ENCODE data around the gene PTPN9.
"Not testable (repeated sequence)": the region's sequence is repeated elsewhere in the genome, so short reads cannot be mapped to it uniquely, and the experiment has no call there.

PTPN9 gene

GRCh38 chr15:75533945-75534344 is 45.2 kb downstream of the PTPN9 start:
- Histone ChIP-seq H3K27ac (no peak overlapping the region), H3K27me3 (no peaks in the 10 kb centered on the region), H3K4me1 (ENCODE audit: control insufficient read depth in 1 of 2, insufficient read depth in 1 of 2, low read depth in 1 of 2, low read length in 1 of 2) (no peaks in the 10 kb centered on the region), H3K4me3 (ENCODE audit: low read depth in 1 of 2, low read length in 1 of 2) (no peak overlapping the region), H3K9me3 (no peaks in the 10 kb centered on the region), H3K36me3 (no peaks in the 10 kb centered on the region)
- TF ChIP-seq, protein P1, sequence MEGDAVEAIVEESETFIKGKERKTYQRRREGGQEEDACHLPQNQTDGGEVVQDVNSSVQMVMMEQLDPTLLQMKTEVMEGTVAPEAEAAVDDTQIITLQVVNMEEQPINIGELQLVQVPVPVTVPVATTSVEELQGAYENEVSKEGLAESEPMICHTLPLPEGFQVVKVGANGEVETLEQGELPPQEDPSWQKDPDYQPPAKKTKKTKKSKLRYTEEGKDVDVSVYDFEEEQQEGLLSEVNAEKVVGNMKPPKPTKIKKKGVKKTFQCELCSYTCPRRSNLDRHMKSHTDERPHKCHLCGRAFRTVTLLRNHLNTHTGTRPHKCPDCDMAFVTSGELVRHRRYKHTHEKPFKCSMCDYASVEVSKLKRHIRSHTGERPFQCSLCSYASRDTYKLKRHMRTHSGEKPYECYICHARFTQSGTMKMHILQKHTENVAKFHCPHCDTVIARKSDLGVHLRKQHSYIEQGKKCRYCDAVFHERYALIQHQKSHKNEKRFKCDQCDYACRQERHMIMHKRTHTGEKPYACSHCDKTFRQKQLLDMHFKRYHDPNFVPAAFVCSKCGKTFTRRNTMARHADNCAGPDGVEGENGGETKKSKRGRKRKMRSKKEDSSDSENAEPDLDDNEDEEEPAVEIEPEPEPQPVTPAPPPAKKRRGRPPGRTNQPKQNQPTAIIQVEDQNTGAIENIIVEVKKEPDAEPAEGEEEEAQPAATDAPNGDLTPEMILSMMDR (IDR thresholded peaks at IDR 0.05) = no peak

- TF ChIP-seq, protein P1 (IDR thresholded peaks at IDR 0.05) = no peak
- H3K27ac ChIP-seq = no peak overlapping the region
These were observed 46.5 kb downstream of the PTPN9 start for GRCh38 chr15:75532413-75533250.

GRCh38 chr15:75531041-75531450 is 48.1 kb downstream of the PTPN9 start:
- Histone ChIP-seq H3K27ac (no peak overlapping the region), H3K4me3 (ENCODE audit: low read depth in 1 of 2, low read length in 1 of 2) (no peak overlapping the region)
- TF ChIP-seq, protein P1 (IDR thresholded peaks at IDR 0.05) = no peak

More at GRCh38 chr15:75532413-75533250, 46.5 kb downstream of the PTPN9 start:
- H3K4me1 ChIP-seq (ENCODE audit: control insufficient read depth in 1 of 2, insufficient read depth in 1 of 2, low read depth in 1 of 2, low read length in 1 of 2) = no peaks in the 10 kb centered on the region
- H3K4me3 ChIP-seq (ENCODE audit: low read depth in 1 of 2, low read length in 1 of 2) = no peak overlapping the region
- H3K9me3 ChIP-seq = no peaks in the 10 kb centered on the region
- H3K36me3 ChIP-seq = no peaks in the 10 kb centered on the region
- H3K27me3 ChIP-seq = no peaks in the 10 kb centered on the region

DNA sequence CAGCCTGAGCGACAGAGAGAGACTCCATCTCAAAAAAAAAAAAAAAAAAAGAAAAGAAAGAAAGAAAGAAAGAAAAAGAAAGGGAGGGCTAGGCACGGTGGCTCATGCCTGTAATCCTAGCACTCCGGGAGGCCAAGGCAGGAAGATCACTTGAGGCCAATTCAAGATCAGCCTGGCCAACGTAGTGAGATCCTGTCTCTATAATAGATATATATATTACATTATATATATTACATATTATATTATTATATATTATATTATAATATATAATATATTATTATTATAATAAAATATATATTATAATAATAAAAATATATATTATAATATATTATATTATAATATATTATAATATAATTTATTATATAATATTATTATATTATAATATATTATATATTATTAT is 48.9 kb downstream of the PTPN9 start:
- H3K4me1 ChIP-seq (ENCODE audit: control insufficient read depth in 1 of 2, insufficient read depth in 1 of 2, low read depth in 1 of 2, low read length in 1 of 2) = no peaks in the 10 kb centered on the region
- H3K9me3 ChIP-seq = no peaks in the 10 kb centered on the region
- TF ChIP-seq, protein P1 (IDR thresholded peaks at IDR 0.05) = no peak
- H3K4me3 ChIP-seq (ENCODE audit: low read depth in 1 of 2, low read length in 1 of 2) = no peak overlapping the region
- no peaks in the 10 kb centered on the region for H3K27me3 ChIP-seq
- peaks cover 20% of the 10 kb centered on the region for H3K36me3 ChIP-seq
- H3K27ac ChIP-seq = no peak overlapping the region

More at GRCh38 chr15:75531041-75531450, 48.1 kb downstream of the PTPN9 start:
- H3K27me3 ChIP-seq = no peaks in the 10 kb centered on the region
- H3K36me3 ChIP-seq = peaks cover 12% of the 10 kb centered on the region
- H3K9me3 ChIP-seq = no peaks in the 10 kb centered on the region
- no peaks in the 10 kb centered on the region for H3K4me1 ChIP-seq (ENCODE audit: control insufficient read depth in 1 of 2, insufficient read depth in 1 of 2, low read depth in 1 of 2, low read length in 1 of 2)

DNA sequence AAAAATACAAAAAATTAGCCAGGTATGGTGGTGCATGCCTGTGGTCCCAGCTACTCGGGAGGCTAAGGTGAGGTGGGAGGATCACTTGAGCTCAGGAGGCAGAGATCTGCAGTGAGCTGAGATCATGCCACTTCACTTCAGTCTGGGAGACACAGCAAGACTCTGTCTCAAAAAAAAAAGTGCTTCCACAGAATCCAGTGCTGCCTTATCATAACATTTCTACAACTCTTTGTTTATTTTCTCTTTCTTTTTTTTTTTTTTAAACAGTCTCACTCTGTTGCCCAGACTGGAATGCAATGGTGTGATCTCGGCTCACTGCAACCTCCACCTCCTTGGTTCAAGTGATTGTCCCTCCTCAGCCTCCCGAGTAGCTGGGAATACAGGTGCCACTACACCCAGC is 53.4 kb downstream of the PTPN9 start:
- not testable (repeated sequence) for H3K27me3 ChIP-seq; H3K27ac ChIP-seq; H3K9me3 ChIP-seq; H3K4me3 ChIP-seq (ENCODE audit: low read depth in 1 of 2, low read length in 1 of 2); H3K4me1 ChIP-seq (ENCODE audit: control insufficient read depth in 1 of 2, insufficient read depth in 1 of 2, low read depth in 1 of 2, low read length in 1 of 2)
- peaks cover 53% of the 10 kb centered on the region for H3K36me3 ChIP-seq

DNA sequence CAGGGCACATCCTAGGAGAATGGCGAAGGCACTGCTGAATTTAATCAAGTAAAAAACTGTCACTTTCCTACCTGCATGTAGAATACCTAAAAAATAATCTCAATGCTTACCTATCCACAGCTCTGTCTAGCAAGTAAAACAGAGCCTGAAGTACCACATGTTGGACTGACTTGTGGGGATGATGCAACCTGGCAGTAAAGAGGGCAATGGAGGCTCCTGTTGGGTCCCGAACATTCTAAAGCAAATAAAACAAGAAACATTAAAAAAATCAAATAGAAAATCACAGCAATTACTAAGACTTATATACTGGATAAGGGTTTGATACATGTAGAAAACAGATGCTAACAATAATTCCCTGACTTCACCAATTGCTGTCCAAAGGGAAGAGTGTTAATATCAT is 56.1 kb downstream of the PTPN9 start:
- H3K4me1 ChIP-seq (ENCODE audit: control insufficient read depth in 1 of 2, insufficient read depth in 1 of 2, low read depth in 1 of 2, low read length in 1 of 2) = no peaks in the 10 kb centered on the region
- TF ChIP-seq, protein P1 (IDR thresholded peaks at IDR 0.05) = no peak
- peaks cover 80% of the 10 kb centered on the region for H3K36me3 ChIP-seq
- no peaks in the 10 kb centered on the region for H3K9me3 ChIP-seq
- H3K4me3 ChIP-seq (ENCODE audit: low read depth in 1 of 2, low read length in 1 of 2) = no peak overlapping the region
- no peak overlapping the region for H3K27ac ChIP-seq
- no peaks in the 10 kb centered on the region for H3K27me3 ChIP-seq
